A673 (cell line): ENCODE data around the gene RINT1. TPM values are rescaled to one million over a fixed set of nuclear protein-coding genes. Genes with fewer than 3 reads are reported as not detected.

Experiments used
- BruUV-seq: library from RNA; stranded (reverse); fragments of 400-500 nt; replicated peaks from 2 replicates; lab custom pipeline; 2021; lab: Mats Ljungman, UMichigan
- CTCF ChIA-PET: fragments of 300-600 bp; sonication (Branson Sonifier 250); formaldehyde crosslinking; loops from one replicate; lab custom pipeline; 2022; ENCODE audit warnings: antibody characterized with exemption; lab: Charles Lee
- POLR2A ChIA-PET: fragments of 300-600 bp; sonication (Branson Sonifier 250); formaldehyde crosslinking; loops from one replicate; lab custom pipeline; 2022; ENCODE audit warnings: antibody characterized with exemption; ENCODE audit not compliant: low non-redundant PET; lab: Charles Lee
- DNase-seq: peaks from one replicate; pipeline ENCODE4 v3.0.0-alpha.2; 2015; ENCODE audit warnings: low spot score
- H3K27ac ChIP-seq: fragments of 200-600 bp; sonication (generic); 2 replicates; pipeline ENCODE4 v1.5.1; 2016; ENCODE audit warnings: mixed run types, low read depth, mild to moderate bottlenecking, mixed read lengths, antibody characterized with exemption, low read length; ENCODE audit not compliant: poor library complexity, severe bottlenecking
- H3K27me3 ChIP-seq: fragments of 200-600 bp; sonication (generic); replicated peaks from 2 replicates; pipeline ENCODE4 v1.6.1; 2017; ENCODE audit warnings: mixed run types, low read depth, mild to moderate bottlenecking, mixed read lengths, antibody characterized with exemption, low read length; ENCODE audit not compliant: insufficient read depth, poor library complexity
- H3K36me3 ChIP-seq: fragments of 200-600 bp; sonication (generic); 2 replicates; pipeline ENCODE4 v1.6.1; 2016; ENCODE audit warnings: mixed run types, mild to moderate bottlenecking, mixed read lengths, antibody characterized with exemption, low read length; ENCODE audit not compliant: insufficient read depth, poor library complexity, severe bottlenecking
- H3K4me1 ChIP-seq: fragments of 200-600 bp; sonication (generic); 2 replicates; pipeline ENCODE4 v1.6.1; 2017; ENCODE audit warnings: mixed run types, mild to moderate bottlenecking, mixed read lengths, antibody characterized with exemption, low read length; ENCODE audit not compliant: insufficient read depth, poor library complexity, severe bottlenecking
- H3K4me3 ChIP-seq: fragments of 200-600 bp; sonication (generic); 2 replicates; pipeline ENCODE4 v1.5.1; 2016; ENCODE audit warnings: low read depth, mixed run types, mild to moderate bottlenecking, mixed read lengths, low read length; ENCODE audit not compliant: poor library complexity, severe bottlenecking
- H3K9me3 ChIP-seq: fragments of 200-600 bp; sonication (generic); 2 replicates; pipeline ENCODE4 v1.6.1; 2016; ENCODE audit warnings: mixed run types, low read depth, mild to moderate bottlenecking, mixed read lengths, antibody characterized with exemption, low read length; ENCODE audit not compliant: poor library complexity, severe bottlenecking
- EZH2 ChIP-seq: fragments of 200-600 bp; sonication (generic); IDR thresholded peaks from 2 replicates; pipeline ENCODE4 v1.6.1; 2017; ENCODE audit warnings: borderline replicate concordance, low read depth, mild to moderate bottlenecking, mixed read lengths, antibody characterized with exemption, low read length; ENCODE audit not compliant: poor library complexity, severe bottlenecking
- intact Hi-C: fragments of 100-400 bp; cut with micrococcal nuclease; formaldehyde crosslinking; loops from one replicate; pipeline ENCODE4 v1.10.0; 2022; ENCODE audit not compliant: unreplicated experiment
- total RNA-seq: library from RNA; stranded (reverse); gene quantifications from 2 replicates; pipeline ENCODE4 v1.2.3, GENCODE V29; 2021
- TF ChIP-seq, protein P1 (sequence below): fragments of 300-800, 200-600 bp; sonication (generic); conservative IDR thresholded peaks from 2 replicates; pipeline ENCODE4 v1.5.1; 2017; ENCODE audit warnings: low read depth, mild to moderate bottlenecking, antibody characterized with exemption, low read length, moderate library complexity, mixed read lengths

RINT1 gene
- total RNA-seq, 1 experiment from 2014 or later = 34.9 TPM

DNA sequence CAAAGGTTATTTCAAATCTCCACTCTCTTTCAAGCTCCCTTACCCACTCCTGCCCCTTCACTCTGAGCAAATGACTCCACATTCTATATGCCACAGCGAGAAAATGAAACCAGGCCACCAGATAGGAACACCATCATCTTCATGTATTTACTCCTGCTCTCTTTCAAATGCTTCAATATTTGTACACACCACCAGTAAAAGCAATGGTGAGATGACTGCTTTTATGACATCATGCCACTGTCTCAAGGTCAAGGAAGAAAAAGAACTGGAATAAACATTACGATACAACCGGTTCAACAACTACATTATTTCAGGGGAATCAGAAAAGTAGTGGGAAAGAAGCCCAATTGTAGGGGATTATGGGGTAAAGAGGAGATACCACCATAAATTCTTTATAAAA, 42.6 kb upstream of the RINT1 start:
- ChIA-PET CTCF (interaction anchor here (0.6 kb wide), 1 partner anchor 606 kb away, joined by 5 read pairs; no protein-coding TSS in a partner anchor), POLR2A (no interaction called here)
- H3K9me3 ChIP-seq = no peaks in the 10 kb centered on the region
- intact Hi-C loops = loop anchor here (2.0 to 5.0 kb wide), 3 partner anchors 59 to 567 kb away; no protein-coding TSS in a partner anchor
- DNase-seq = no peak
- peaks cover 3% of the 10 kb centered on the region for H3K4me1 ChIP-seq
- no TSS peak for BruUV-seq
- H3K4me3 ChIP-seq = no peak overlapping the region
- H3K36me3 ChIP-seq = peaks cover 13% of the 10 kb centered on the region
- TF ChIP-seq, protein P1, sequence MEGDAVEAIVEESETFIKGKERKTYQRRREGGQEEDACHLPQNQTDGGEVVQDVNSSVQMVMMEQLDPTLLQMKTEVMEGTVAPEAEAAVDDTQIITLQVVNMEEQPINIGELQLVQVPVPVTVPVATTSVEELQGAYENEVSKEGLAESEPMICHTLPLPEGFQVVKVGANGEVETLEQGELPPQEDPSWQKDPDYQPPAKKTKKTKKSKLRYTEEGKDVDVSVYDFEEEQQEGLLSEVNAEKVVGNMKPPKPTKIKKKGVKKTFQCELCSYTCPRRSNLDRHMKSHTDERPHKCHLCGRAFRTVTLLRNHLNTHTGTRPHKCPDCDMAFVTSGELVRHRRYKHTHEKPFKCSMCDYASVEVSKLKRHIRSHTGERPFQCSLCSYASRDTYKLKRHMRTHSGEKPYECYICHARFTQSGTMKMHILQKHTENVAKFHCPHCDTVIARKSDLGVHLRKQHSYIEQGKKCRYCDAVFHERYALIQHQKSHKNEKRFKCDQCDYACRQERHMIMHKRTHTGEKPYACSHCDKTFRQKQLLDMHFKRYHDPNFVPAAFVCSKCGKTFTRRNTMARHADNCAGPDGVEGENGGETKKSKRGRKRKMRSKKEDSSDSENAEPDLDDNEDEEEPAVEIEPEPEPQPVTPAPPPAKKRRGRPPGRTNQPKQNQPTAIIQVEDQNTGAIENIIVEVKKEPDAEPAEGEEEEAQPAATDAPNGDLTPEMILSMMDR = no peak
- TF ChIP-seq EZH2 = no peak
- no peaks in the 10 kb centered on the region for H3K27me3 ChIP-seq
- H3K27ac ChIP-seq = no peak overlapping the region

DNA sequence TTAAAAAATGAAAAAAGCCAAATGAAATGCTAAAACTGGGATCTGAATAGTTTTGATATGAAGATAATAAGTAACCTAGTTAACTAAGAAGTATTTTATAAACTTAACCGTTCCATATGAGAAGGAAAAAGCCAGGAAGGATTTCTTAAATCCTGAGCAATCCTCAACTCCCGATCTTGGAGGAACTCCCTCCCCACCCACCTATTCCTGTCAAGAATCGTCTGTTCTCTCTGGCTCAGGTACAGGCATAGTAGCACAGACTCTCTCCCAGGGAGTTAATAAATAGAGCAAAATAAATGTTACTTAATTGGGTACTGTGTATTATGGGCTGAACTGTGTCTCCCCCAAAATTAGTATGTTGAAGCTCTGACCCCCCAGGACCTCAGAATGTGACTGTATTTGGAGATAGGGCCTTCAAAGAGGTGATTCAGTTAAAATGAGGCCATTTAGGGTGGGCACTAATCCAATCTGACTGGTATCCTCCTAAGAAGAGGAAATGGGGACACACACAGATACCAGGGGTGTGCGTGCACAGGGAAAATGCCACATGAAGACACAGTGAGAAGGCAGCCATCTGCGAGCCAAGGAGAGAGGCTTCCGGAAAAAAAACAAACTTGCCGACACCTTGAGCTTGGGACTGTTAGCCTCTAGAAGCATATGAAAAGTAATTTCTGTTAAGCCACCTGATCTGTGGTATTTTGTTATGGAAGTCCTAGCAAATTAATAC, 38.6 kb upstream of the RINT1 start:
- Histone ChIP-seq H3K9me3 (no peaks in the 10 kb centered on the region), H3K27ac (no peak overlapping the region), H3K36me3 (peaks cover 3% of the 10 kb centered on the region), H3K27me3 (no peaks in the 10 kb centered on the region), H3K4me3 (no peak overlapping the region), H3K4me1 (no peaks in the 10 kb centered on the region)
- POLR2A ChIA-PET = no interaction called here
- TF ChIP-seq, protein P1 = no peak
- TF ChIP-seq EZH2 = no peak
- intact Hi-C loops = loop anchor here (5.0 kb wide), 1 partner anchor 659 kb away; no protein-coding TSS in a partner anchor
- CTCF ChIA-PET = no interaction called here
- DNase-seq = no peak
- BruUV-seq = no TSS peak

- DNase-seq = no peak
- H3K36me3 ChIP-seq = peaks cover 3% of the 10 kb centered on the region
- intact Hi-C loops = loop anchor here (5.0 kb wide), 1 partner anchor 658 kb away; no protein-coding TSS in a partner anchor
- BruUV-seq = no TSS peak
- TF ChIP-seq, protein P1 = no peak
- TF ChIP-seq EZH2 = no peak
- no peaks in the 10 kb centered on the region for H3K9me3 ChIP-seq
- CTCF ChIA-PET = no interaction called here
- no peak overlapping the region for H3K4me3 ChIP-seq
- POLR2A ChIA-PET = no interaction called here
- no peaks in the 10 kb centered on the region for H3K27me3 ChIP-seq
- H3K4me1 ChIP-seq = no peaks in the 10 kb centered on the region
- H3K27ac ChIP-seq = no peak overlapping the region
Measured at GRCh38 chr7:105493923-105494315, 38.1 kb upstream of the RINT1 start.
